HL-60/S4 treated with retinoic acid at 250 ng/mL for 4 days and 3 days (cell line): ENCODE results near the gene UGT1A5.
"Not testable (repeated sequence)": the region's sequence is repeated elsewhere in the genome, so short reads cannot be mapped to it uniquely, and the experiment has no call there.

ENCODE experiments used
- in situ Hi-C: fragments of 300-500 bp; cut with MboI; formaldehyde crosslinking; loops from 2 replicates; pipeline ENCODE4 v1.7.0; 2022; ENCODE audit warnings: low sequenced_read_pairs

UGT1A5 gene

DNA sequence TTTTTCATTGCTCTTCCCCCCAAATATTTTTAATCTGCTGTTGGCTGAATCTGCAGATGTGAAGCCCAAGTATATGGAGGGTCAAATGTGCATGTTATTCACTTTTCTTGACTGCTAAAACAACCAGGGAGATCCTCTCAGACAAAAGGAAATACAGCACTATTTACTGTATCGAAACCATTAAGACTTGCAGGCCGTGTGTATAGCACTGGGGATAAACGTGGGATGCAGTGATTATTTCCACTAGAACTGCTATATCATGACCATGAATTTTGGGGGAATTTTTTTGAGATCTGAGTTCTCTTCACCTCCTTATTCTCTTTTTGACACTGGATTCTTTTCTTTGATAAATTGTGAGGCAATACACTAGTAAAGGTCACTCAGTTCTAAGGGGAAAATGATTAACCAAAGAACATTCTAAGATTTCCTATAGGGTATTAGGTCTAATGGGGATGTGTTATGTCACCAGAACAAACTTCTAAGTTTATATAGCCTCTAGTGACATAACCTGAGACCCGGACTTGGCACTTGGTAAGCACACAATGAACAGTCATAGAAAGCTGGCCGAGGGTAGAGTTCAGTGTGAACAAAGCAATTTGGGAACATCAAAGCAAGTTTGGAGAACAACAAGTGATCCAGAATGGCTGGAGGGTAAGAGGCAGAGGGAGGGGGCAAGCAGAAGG, 32.5 kb downstream of the UGT1A5 start:
- in situ Hi-C loops = no loop called here

GRCh38 chr2:233745838-233746237, 33.1 kb downstream of the UGT1A5 start:
- in situ Hi-C loops = not testable (repeated sequence)

DNA sequence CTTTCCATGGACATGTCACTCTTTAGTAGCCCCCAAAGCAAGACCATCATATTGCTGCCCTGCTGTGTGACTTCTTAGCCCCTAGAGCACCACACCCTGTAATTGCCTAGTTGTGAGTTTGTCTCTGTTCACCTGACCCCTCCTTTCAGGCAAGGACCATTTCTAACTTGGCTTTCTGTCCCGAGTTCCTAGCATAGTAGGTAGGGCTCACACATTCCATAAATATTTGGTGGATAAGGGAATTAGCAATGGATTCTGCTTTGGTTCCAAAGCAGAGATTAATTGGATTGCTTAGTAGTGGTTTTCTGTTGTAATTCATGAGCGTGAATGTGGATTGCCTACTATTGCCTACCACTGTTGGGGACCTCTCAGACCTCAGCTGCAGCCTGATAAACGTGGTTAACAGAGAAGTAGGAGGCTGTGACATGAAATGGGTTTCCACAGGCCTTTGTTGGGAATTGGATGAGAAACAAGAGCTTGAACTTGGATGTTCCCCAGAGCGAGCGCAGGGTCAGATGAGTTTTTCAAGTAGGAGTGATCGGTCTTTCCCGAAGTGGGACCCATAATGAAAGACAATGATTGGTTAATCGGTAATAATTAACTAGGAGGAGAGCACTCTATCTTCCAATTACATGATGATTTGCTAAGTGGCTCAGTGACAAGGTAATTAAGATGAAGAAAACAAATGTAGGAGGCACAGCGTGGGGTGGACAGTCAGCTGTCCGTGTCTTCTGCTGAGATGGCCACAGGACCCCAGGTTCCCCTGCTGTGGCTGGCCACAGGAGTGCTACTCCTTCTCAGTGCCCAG, 34.0 kb downstream of the UGT1A5 start:
- in situ Hi-C loops = no loop called here

DNA sequence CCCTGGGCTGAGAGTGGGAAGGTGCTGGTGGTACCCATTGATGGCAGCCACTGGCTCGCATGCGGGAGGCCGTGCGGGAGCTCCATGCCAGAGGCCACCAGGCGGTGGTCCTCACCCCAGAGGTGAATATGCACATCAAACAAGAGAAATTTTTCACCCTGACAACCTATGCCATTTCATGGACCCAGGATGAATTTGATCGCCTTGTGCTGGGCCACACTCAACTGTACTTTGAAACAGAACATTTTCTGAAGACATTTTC, 34.5 kb downstream of the UGT1A5 start:
- in situ Hi-C loops = no loop called here

DNA sequence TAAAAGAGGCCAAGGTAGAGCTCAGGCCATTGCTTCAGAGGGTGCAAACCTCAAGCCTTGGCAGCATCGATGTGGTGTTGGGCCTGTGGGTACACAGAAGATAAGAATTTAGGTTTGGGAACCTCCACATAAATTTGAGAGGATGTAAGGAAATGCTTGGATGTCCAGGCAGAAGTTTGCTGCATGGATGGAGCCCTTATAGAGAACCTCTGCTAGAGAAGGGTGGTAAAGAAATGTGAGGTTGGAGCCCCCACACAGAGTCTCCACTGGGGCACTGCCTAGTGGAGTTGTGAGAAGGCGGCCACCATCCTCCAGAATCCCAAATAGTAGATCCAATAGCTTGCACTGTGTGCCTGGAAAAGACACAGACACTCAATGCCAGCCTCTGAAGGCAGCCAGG, 38.0 kb downstream of the UGT1A5 start:
- in situ Hi-C loops = not testable (repeated sequence)

GRCh38 chr2:233751212-233752009, 38.7 kb downstream of the UGT1A5 start:
- in situ Hi-C loops = not testable (repeated sequence)

GRCh38 chr2:233754872-233755611, 42.3 kb downstream of the UGT1A5 start:
- in situ Hi-C loops = no loop called here

DNA sequence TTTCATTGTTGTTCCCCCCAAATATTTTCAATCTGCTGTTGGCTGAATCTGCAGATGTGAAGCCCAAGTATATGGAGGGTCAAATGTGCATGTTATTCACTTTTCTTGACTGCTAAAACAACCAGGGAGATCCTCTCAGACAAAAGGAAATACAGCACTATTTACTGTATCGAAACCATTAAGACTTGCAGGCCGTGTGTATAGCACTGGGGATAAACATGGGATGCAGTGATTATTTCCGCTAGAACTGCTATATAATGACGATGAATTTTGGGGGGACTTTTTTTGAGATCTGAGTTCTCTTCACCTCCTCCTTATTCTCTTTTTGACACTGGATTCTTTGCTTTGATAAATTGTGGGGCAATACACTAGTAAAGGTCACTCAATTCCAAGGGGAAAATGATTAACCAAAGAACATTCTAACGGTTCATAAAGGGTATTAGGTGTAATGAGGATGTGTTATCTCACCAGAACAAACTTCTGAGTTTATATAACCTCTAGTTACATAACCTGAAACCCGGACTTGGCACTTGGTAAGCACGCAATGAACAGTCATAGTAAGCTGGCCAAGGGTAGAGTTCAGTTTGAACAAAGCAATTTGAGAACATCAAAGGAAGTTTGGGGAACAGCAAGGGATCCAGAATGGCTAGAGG, 43.8 kb downstream of the UGT1A5 start:
- in situ Hi-C loops = no loop called here

- in situ Hi-C loops = no loop called here
Measured at GRCh38 chr2:233758141-233758540, 45.4 kb downstream of the UGT1A5 start.

DNA sequence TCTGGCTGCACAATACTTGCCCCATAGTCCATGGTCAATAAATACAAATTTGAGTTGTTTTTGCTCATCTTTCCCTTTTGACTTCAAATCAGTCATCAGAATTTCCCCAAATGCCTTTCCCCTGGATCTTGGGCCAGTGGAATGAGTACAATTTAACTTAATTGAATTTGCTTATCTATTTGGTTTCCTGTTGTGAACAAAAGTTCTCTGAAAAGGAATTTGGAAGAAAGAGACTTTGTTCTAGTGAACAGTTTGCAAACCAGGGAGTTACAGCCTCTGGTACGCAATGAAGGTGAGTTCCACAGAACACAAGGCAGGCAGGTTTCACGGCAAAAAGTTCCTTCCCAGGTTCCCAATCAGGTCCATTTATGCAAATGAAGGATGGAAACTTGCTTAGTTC, 46.1 kb downstream of the UGT1A5 start:
- in situ Hi-C loops = no loop called here

DNA sequence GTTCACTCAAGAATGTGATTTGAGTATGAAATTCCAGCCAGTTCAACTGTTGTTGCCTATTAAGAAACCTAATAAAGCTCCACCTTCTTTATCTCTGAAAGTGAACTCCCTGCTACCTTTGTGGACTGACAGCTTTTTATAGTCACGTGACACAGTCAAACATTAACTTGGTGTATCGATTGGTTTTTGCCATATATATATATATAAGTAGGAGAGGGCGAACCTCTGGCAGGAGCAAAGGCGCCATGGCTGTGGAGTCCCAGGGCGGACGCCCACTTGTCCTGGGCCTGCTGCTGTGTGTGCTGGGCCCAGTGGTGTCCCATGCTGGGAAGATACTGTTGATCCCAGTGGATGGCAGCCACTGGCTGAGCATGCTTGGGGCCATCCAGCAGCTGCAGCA, 47.3 kb downstream of the UGT1A5 start, which contains the start of gene UGT1A1:
Gene UGT1A1, plus strand, starts transcription at position 228 of the 400 bp plus-strand sequence. Its CDS starts 18 bp downstream, at position 246.
- in situ Hi-C loops = no loop called here

GRCh38 chr2:233761040-233761769, 48.5 kb downstream of the UGT1A5 start:
- in situ Hi-C loops = no loop called here

- in situ Hi-C loops = no loop called here
Measured at GRCh38 chr2:233764264-233764663, 51.6 kb downstream of the UGT1A5 start.

GRCh38 chr2:233764761-233765160, 52.1 kb downstream of the UGT1A5 start:
- in situ Hi-C loops = no loop called here

- in situ Hi-C loops = no loop called here
Measured at GRCh38 chr2:233766416-233766815, 53.7 kb downstream of the UGT1A5 start.

DNA sequence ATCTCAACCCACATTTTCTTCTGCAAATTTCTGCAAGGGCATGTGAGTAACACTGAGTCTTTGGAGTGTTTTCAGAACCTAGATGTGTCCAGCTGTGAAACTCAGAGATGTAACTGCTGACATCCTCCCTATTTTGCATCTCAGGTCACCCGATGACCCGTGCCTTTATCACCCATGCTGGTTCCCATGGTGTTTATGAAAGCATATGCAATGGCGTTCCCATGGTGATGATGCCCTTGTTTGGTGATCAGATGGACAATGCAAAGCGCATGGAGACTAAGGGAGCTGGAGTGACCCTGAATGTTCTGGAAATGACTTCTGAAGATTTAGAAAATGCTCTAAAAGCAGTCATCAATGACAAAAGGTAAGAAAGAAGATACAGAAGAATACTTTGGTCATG, 55.4 kb downstream of the UGT1A5 start:
- in situ Hi-C loops = no loop called here

DNA sequence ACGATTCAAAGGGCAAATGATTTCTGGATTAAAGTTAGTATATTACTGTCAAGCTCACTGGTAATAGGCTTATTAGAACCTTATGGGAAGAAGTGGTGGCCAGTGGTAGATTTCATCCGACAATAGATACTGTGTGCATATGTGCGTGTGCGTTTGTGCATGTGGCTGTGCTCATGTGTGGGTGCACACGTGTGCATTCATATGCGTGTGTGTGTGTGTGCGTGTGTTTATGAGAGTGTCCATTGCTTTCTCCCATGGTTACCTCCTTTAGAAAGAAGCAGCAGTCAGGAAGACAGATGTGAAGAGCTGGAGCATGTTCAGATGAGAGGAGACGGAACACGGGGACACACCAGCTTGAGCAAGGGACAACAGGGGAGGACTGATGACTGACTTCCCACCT, 56.6 kb downstream of the UGT1A5 start:
- in situ Hi-C loops = no loop called here

DNA sequence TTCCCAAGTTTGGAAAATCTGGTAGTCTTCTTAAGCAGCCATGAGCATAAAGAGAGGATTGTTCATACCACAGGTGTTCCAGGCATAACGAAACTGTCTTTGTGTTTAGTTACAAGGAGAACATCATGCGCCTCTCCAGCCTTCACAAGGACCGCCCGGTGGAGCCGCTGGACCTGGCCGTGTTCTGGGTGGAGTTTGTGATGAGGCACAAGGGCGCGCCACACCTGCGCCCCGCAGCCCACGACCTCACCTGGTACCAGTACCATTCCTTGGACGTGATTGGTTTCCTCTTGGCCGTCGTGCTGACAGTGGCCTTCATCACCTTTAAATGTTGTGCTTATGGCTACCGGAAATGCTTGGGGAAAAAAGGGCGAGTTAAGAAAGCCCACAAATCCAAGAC, 59.4 kb downstream of the UGT1A5 start:
- in situ Hi-C loops = no loop called here

DNA sequence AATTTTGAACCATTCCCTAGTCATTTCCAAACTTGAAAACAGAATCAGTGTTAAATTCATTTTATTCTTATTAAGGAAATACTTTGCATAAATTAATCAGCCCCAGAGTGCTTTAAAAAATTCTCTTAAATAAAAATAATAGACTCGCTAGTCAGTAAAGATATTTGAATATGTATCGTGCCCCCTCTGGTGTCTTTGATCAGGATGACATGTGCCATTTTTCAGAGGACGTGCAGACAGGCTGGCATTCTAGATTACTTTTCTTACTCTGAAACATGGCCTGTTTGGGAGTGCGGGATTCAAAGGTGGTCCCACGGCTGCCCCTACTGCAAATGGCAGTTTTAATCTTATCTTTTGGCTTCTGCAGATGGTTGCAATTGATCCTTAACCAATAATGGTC, 59.9 kb downstream of the UGT1A5 start:
- in situ Hi-C loops = no loop called here

GRCh38 chr2:233773854-233774253, 61.1 kb downstream of the UGT1A5 start:
- in situ Hi-C loops = no loop called here
